BJ (cell line): ENCODE measurements around the gene KRTAP5-11. TPM values are rescaled to one million over a fixed set of nuclear protein-coding genes. Genes with fewer than 3 reads are reported as not detected.
"Not testable (repeated sequence)": the region's sequence is repeated elsewhere in the genome, so short reads cannot be mapped to it uniquely, and the experiment has no call there.

Source experiments
- CTCF ChIA-PET: fragments of 350-600 bp; formaldehyde crosslinking; extraction: SDS; loops from one replicate; lab custom pipeline; 2021; ENCODE audit warnings: antibody characterized with exemption, inconsistent platforms; lab: Yijun Ruan, JAX
- POLR2A ChIA-PET: fragments of 300-600 bp; sonication (Branson Sonifier 250); formaldehyde crosslinking; extraction: SDS; loops from one replicate; lab custom pipeline; 2021; ENCODE audit warnings: antibody characterized with exemption; lab: Charles Lee
- DNase-seq: peaks from one replicate; pipeline ENCODE4 v3.0.0-alpha.2; 2011; ENCODE audit warnings: low read depth
- H3K27me3 ChIP-seq: 2 replicates; pipeline ENCODE4 v1.6.0; 2011; ENCODE audit warnings: low read length; ENCODE audit not compliant: control insufficient read depth, insufficient read depth
- H3K36me3 ChIP-seq: 2 replicates; pipeline ENCODE4 v1.5.1; 2011; ENCODE audit warnings: low read length; ENCODE audit not compliant: control insufficient read depth, insufficient read depth
- H3K4me3 ChIP-seq: 2 replicates; pipeline ENCODE4 v1.5.1; 2011; ENCODE audit warnings: low read depth, mild to moderate bottlenecking, control low read depth, low read length
- CTCF ChIP-seq: IDR thresholded peaks from 2 replicates; pipeline ENCODE4 v1.5.1; 2011; ENCODE audit warnings: low read depth, mild to moderate bottlenecking, control low read depth, inconsistent platforms, low read length, moderate library complexity; ENCODE audit not compliant: insufficient read depth
- polyA plus RNA-seq: library from polyadenylated mRNA; depleted of rRNA; stranded (reverse); fragments of >200 nt; gene quantifications from 2 replicates; pipeline ENCODE4 v1.2.3, GENCODE V29; 2011

Gene KRTAP5-11
- polyA plus RNA-seq, 1 experiment: not detected

GRCh38 chr11:71543866-71544265 is 38.8 kb downstream of the KRTAP5-11 start:
- Histone ChIP-seq H3K4me3 (no peak overlapping the region), H3K36me3 (no peaks in the 10 kb centered on the region), H3K27me3 (peaks cover 2% of the 10 kb centered on the region; the same call in 1 of the 2 replicates)
- ChIA-PET POLR2A (no interaction called here), CTCF (no interaction called here)
- no peak for TF ChIP-seq CTCF
- no peak for DNase-seq

DNA sequence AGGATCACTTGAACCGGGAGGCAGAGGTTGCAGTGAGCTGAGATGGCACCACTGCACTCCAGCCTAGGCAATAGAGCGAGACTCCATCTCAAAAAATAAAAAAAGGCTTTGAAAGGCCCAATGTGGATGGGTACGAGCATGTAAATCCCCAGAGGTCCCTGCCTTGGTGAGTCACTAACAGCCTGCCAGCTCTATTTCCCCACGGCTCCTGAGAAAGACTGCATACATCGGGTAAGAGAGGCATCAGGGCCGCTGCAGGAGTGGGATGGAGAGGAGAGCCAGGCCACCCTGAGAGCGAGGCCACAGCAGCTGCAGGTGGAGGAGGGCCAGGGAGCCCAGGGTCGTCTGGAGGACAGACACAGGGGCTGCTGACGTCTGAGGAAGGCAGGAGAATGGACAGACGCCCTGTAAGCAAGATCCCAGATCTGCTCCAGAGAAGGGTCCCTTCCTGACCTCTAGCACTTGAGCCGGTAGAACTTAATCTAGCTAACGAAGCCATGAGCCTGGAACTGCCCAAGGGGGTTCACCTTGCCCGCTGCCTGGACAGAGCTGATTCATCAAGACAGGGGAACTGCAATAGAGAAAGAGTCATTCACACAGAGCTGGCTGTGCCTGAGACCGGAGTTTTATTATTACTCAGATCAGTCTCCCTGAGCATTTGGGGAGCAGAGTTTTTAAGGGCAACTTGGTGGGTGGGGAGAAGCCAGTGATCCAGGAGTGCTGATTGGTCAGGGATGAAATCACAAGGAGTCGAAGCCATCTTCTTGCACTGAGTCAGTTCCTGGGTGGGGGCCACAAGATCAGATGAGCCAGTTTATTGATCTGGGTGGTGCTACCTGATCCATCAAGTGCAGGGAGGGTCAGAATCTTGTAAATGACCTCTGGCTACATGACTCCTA is 39.5 kb downstream of the KRTAP5-11 start:
- CTCF ChIA-PET: interaction anchor here (1.1 to 1.4 kb wide), 2 partner anchors 17 to 37 kb away, joined by 4 read pairs; no protein-coding TSS in a partner anchor
- Histone ChIP-seq H3K36me3 (no peaks in the 10 kb centered on the region), H3K4me3 (no peak overlapping the region), H3K27me3 (peaks cover 2% of the 10 kb centered on the region; the same call in 1 of the 2 replicates)
- no peak for TF ChIP-seq CTCF
- POLR2A ChIA-PET: no interaction called here
- no peak for DNase-seq

- peaks cover 2% of the 10 kb centered on the region; the same call in 1 of the 2 replicates for H3K27me3 ChIP-seq
- no peak for DNase-seq
- TF ChIP-seq CTCF: no peak
- ChIA-PET CTCF (interaction anchor here (1.1 to 1.4 kb wide), 2 partner anchors 17 to 38 kb away, joined by 4 read pairs; no protein-coding TSS in a partner anchor), POLR2A (no interaction called here)
- no peaks in the 10 kb centered on the region for H3K36me3 ChIP-seq
- no peak overlapping the region for H3K4me3 ChIP-seq
Measured at GRCh38 chr11:71542382-71542781, 40.3 kb downstream of the KRTAP5-11 start.

GRCh38 chr11:71540521-71541304 is 42.0 kb downstream of the KRTAP5-11 start:
- H3K27me3 ChIP-seq, H3K4me3 ChIP-seq, H3K36me3 ChIP-seq, POLR2A ChIA-PET, DNase-seq: not testable (repeated sequence)
- CTCF ChIA-PET: interaction anchor here (0.8 kb wide), 1 partner anchor 22 kb away, joined by 3 read pairs; no protein-coding TSS in a partner anchor

DNA sequence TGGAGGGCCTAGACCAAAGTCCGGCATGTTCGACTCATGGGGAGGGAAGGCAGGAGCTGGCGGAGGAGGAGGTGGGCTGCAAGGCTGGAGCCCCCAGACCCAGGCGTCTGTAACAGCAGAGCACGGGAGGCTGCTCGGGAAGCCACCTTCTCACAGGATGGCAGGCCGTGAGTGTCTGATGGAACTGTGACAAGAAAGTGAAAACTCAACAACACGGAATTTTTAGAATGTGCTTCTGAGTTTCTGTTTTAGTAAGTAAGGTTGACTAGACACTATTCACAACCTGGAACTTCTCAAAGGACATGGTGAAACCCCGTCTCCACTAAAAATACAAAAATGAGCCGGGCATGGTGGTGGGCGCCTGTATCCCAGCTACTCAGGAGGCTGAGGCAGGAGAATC is 42.7 kb downstream of the KRTAP5-11 start:
- H3K27me3 ChIP-seq, H3K36me3 ChIP-seq, DNase-seq, H3K4me3 ChIP-seq, POLR2A ChIA-PET: not testable (repeated sequence)
- CTCF ChIA-PET: interaction anchor here (0.8 kb wide), 1 partner anchor 23 kb away, joined by 3 read pairs; no protein-coding TSS in a partner anchor

GRCh38 chr11:71539017-71539416 is 43.7 kb downstream of the KRTAP5-11 start:
- ChIA-PET CTCF (no interaction called here), POLR2A (no interaction called here)
- Histone ChIP-seq H3K4me3 (no peak overlapping the region), H3K27me3 (peaks cover 2% of the 10 kb centered on the region; the same call in 1 of the 2 replicates), H3K36me3 (no peaks in the 10 kb centered on the region)
- no peak for TF ChIP-seq CTCF
- no peak for DNase-seq
